Esophagus squamous epithelium (tissue), 5 donors: ENCODE measurements around the gene TLK2. TPM values are rescaled to one million over a fixed set of nuclear protein-coding genes. Genes with fewer than 3 reads are reported as not detected.

Experiments used
- DNase-seq: peaks from one replicate; lab custom pipeline; 2025; lab: John Stamatoyannopoulos, UW
- H3K27ac ChIP-seq, 4 donors: fragments of 200-600 bp; sonication (generic); one replicate each; pipeline ENCODE4 v1.5.1; 2016 to 2019; ENCODE audit warnings: mild to moderate bottlenecking in 1 of 4
- H3K27me3 ChIP-seq, 4 donors: fragments of 200-600 bp; sonication (generic); 1 replicate in 3 of 4; 2 replicates in 1 of 4; pipeline versions ENCODE4 v1.5.1 to v1.6.0; 2017 to 2021; ENCODE audit warnings: antibody characterized with exemption in 1 of 4
- H3K36me3 ChIP-seq, 3 donors: fragments of 200-600 bp; sonication (generic); one replicate each; pipeline ENCODE4 v1.5.1; 2016 to 2019
- H3K4me1 ChIP-seq, 3 donors: fragments of 200-600 bp; sonication (generic); one replicate each; pipeline ENCODE4 v1.5.1; 2017 to 2019
- H3K4me3 ChIP-seq, 4 donors: fragments of 200-600 bp; sonication (generic); 1 replicate in 3 of 4; 2 replicates in 1 of 4; pipeline ENCODE4 v1.5.1; 2016 to 2019; ENCODE audit warnings: mild to moderate bottlenecking in 2 of 4, moderate library complexity in 1 of 4
- H3K9me3 ChIP-seq, 3 donors: fragments of 200-600 bp; sonication (generic); one replicate each; pipeline ENCODE4 v1.5.1; 2016 to 2019
- POLR2A ChIP-seq, 4 donors: fragments of 450-650 bp; IDR thresholded peaks; one replicate each; pipeline ENCODE4 v1.6.1; 2017; ENCODE audit warnings: antibody characterized with exemption in 4 of 4, mild to moderate bottlenecking in 4 of 4, moderate library complexity in 3 of 4
- WGBS, 2 donors: methylation state at CpG; one replicate each; pipeline ENCODE4 v1.1.5; 2018; 5-methylcytosine and 5-hydroxymethylcytosine counted together
- intact Hi-C: fragments of 100-400 bp; cut with DNase I; formaldehyde crosslinking; loops from one replicate; pipeline ENCODE4 v1.15.0; 2022
- small RNA-seq, 4 donors: library from RNA; depleted of rRNA; stranded (forward); fragments of <200 nt; gene quantifications; one replicate each; pipeline ENCODE3, GENCODE V24; 2016
- total RNA-seq, 4 donors: library from RNA; depleted of rRNA; stranded (reverse); fragments of >200 nt; gene quantifications; one replicate each; pipeline ENCODE4 v1.1.0, GENCODE V29; 2016
- TF ChIP-seq, protein P1 (sequence below), 6 experiments: fragments of 450-650 bp in 4 of 6; fragments of 200-600 bp in 2 of 6; sonication (generic) in 2 of 6; IDR thresholded peaks; one replicate each; pipeline ENCODE4 v1.5.1; 2016 to 2019; ENCODE audit warnings: antibody characterized with exemption in 6 of 6, mild to moderate bottlenecking in 4 of 6, moderate library complexity in 4 of 6
- donor health status: DM: yes; HTN: yes; CAD: no.

The TLK2 gene
- total RNA-seq, 4 donors from 2014 or later: 13.2 to 35.5 (median 28.0) TPM

- Histone ChIP-seq H3K4me1 (peaks cover 8 to 24% (median 9%) of the 10 kb centered on the region in 3 donors), H3K27ac (no peak overlapping the region), H3K27me3 (no peaks in the 10 kb centered on the region), H3K36me3 (peaks cover 0 to 5% (median 0%) of the 10 kb centered on the region in 3 donors), H3K9me3 (no peaks in the 10 kb centered on the region), H3K4me3 (no peak overlapping the region)
- TF ChIP-seq POLR2A (IDR thresholded peaks at IDR 0.05): no peak
- TF ChIP-seq, protein P1, sequence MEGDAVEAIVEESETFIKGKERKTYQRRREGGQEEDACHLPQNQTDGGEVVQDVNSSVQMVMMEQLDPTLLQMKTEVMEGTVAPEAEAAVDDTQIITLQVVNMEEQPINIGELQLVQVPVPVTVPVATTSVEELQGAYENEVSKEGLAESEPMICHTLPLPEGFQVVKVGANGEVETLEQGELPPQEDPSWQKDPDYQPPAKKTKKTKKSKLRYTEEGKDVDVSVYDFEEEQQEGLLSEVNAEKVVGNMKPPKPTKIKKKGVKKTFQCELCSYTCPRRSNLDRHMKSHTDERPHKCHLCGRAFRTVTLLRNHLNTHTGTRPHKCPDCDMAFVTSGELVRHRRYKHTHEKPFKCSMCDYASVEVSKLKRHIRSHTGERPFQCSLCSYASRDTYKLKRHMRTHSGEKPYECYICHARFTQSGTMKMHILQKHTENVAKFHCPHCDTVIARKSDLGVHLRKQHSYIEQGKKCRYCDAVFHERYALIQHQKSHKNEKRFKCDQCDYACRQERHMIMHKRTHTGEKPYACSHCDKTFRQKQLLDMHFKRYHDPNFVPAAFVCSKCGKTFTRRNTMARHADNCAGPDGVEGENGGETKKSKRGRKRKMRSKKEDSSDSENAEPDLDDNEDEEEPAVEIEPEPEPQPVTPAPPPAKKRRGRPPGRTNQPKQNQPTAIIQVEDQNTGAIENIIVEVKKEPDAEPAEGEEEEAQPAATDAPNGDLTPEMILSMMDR (IDR thresholded peaks at IDR 0.05): no peak
- WGBS, 2 donors: 78 to 85% methylated on average over 14 to 15 of the region's 15 CpGs
- intact Hi-C loops: no loop called here
- DNase-seq: no peak
These were observed 179.7 kb downstream of the TLK2 start for GRCh38 chr17:62658136-62658920.

DNA sequence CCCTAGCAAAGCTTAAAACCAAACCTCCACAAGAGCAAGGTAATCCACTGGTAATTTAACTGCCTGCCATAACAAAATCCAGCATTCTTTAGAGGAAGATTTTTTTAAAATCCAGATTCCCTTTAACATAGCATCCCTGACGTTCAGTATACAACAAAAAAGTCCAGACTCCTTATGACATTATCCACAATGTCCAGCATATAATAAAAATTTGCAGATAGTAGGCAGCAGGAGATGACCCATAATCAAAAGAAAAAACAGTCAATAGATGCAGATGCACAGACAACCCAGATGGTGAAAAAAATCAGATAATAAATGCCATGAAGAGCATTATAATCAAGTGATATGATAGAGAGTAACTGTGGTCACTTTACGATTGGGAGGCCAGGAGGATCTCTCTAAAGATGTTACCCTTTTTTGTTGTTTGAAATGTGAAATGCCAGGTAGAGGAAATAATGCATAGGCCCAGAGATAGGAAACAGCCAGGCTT is 182.0 kb downstream of the TLK2 start:
- no peak for DNase-seq
- Histone ChIP-seq H3K27ac (no peak overlapping the region), H3K36me3 (peaks cover 0 to 20% (median 0%) of the 10 kb centered on the region in 3 donors), H3K27me3 (no peaks in the 10 kb centered on the region), H3K9me3 (no peaks in the 10 kb centered on the region), H3K4me1 (peaks cover 0 to 12% (median 0%) of the 10 kb centered on the region in 3 donors), H3K4me3 (no peak overlapping the region)
- intact Hi-C loops: no loop called here
- TF ChIP-seq POLR2A (IDR thresholded peaks at IDR 0.05): no peak
- TF ChIP-seq, protein P1 (IDR thresholded peaks at IDR 0.05): no peak
- WGBS, 2 donors: 81 to 93% methylated on average over 2 of the region's 2 CpGs

DNA sequence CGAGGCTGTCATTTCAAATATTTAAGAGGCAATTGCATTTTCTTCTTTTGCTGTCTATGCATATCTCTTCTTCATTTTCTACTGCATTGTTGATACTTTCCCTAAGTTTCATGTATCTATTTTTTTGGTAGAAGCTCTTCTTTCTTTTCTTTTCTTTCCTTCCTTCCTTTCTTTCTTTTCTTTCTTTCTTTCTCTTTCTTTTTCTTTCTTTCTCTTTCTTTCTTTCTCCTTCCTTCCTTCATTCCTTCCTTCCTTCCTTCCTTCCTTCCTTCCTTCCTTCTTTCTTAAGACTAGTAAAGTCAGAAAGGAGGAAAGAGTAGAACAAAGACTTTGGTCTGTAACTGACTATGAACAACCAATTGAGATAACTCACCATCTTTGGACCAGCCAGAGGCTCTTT is 182.7 kb downstream of the TLK2 start:
- intact Hi-C loops: no loop called here
- H3K4me3 ChIP-seq: no peak overlapping the region
- DNase-seq: no peak
- TF ChIP-seq, protein P1 (IDR thresholded peaks at IDR 0.05): no peak
- no peak for TF ChIP-seq POLR2A (IDR thresholded peaks at IDR 0.05)
- peaks cover 0 to 12% (median 0%) of the 10 kb centered on the region in 3 donors for H3K4me1 ChIP-seq
- H3K27me3 ChIP-seq: no peaks in the 10 kb centered on the region
- peaks cover 0 to 25% (median 0%) of the 10 kb centered on the region in 3 donors for H3K36me3 ChIP-seq
- no peaks in the 10 kb centered on the region for H3K9me3 ChIP-seq
- WGBS, 2 donors: 81 to 95% methylated on average over 1 of the region's 1 CpG
- no peak overlapping the region for H3K27ac ChIP-seq

DNA sequence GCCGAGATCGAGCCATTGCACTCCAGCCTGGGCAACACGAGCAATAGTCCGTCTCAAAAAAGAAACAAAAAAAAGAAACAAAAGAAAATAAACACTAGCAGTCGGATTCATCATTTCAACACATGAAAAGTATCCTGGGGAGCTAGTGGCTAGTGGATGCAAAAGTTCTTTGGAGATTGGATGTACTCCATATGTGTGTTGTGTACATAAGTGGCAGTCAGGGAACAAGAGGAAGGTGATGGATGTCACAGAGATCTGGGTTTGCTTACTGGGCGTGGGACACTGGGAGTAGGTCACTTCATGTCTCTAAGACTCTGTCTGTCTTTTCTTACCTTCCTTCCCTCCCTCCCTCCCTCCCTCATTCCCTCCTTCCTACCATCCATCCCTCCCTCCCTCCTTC is 184.2 kb downstream of the TLK2 start:
- WGBS, 2 donors: 72 to 83% methylated on average over 6 of the region's 6 CpGs
- H3K27ac ChIP-seq: no peak overlapping the region
- no peaks in the 10 kb centered on the region for H3K9me3 ChIP-seq
- DNase-seq: no peak
- no peaks in the 10 kb centered on the region for H3K27me3 ChIP-seq
- peaks cover 0 to 31% (median 0%) of the 10 kb centered on the region in 3 donors for H3K36me3 ChIP-seq
- intact Hi-C loops: no loop called here
- H3K4me3 ChIP-seq: no peak overlapping the region
- TF ChIP-seq, protein P1 (IDR thresholded peaks at IDR 0.05): no peak
- TF ChIP-seq POLR2A (IDR thresholded peaks at IDR 0.05): no peak
- H3K4me1 ChIP-seq: peaks cover 0 to 24% (median 2%) of the 10 kb centered on the region in 3 donors

Small RNA genes within 50 kb of the gene (small RNA-seq; reads per million reads assigned to genes)
- gene RF00019: 0 reads per million in 4 donors

Other genes starting within 250 kb of the TLK2 start
- not detected for gene EFCAB3, start 98.3 kb upstream of the TLK2 start, total RNA-seq
- gene METTL2A, start 54.9 kb upstream of the TLK2 start, total RNA-seq: 10 to 100 TPM; 14.7 to 17.4 (median 15.8) TPM
- 10 to 100 TPM; 38.8 to 64.7 (median 61.6) TPM for gene MRC2, start 148.8 kb downstream of the TLK2 start, total RNA-seq